Astrocyte (in vitro differentiated cells and primary cell): ENCODE results near the gene BLTP3A. TPM values are rescaled to one million over a fixed set of nuclear protein-coding genes. Genes with fewer than 3 reads are reported as not detected.
"Not testable (repeated sequence)": the region's sequence is repeated elsewhere in the genome, so short reads cannot be mapped to it uniquely, and the experiment has no call there.

ENCODE experiments used
- DNase-seq: peaks from one replicate; pipeline ENCODE4 v3.0.0-alpha.2; 2010; ENCODE audit warnings: low read depth
- FAIRE-seq: peaks from 2 replicates; lab custom pipeline; 2011; peaks lifted over from hg19 to GRCh38; lab: Jason Lieb, UNC
- H2AFZ ChIP-seq: 2 replicates; pipeline ENCODE4 v1.6.0; 2012; ENCODE audit warnings: low read depth, low read length, inconsistent platforms
- H3K27ac ChIP-seq: 2 replicates; pipeline ENCODE4 v1.5.1; 2011; ENCODE audit warnings: low read depth, low read length, inconsistent platforms
- H3K27me3 ChIP-seq: 2 replicates; pipeline ENCODE4 v1.6.0; 2011; ENCODE audit warnings: low read length, inconsistent platforms; ENCODE audit not compliant: insufficient read depth
- H3K36me3 ChIP-seq: 2 replicates; pipeline ENCODE4 v1.5.1; 2011; ENCODE audit warnings: low read length, inconsistent platforms; ENCODE audit not compliant: insufficient read depth
- H3K4me1 ChIP-seq: 2 replicates; pipeline ENCODE4 v1.5.1; 2011; ENCODE audit warnings: low read length, inconsistent platforms; ENCODE audit not compliant: insufficient read depth
- H3K4me2 ChIP-seq: 2 replicates; pipeline ENCODE4 v1.6.0; 2012; ENCODE audit warnings: low read length, inconsistent platforms
- H3K4me3 ChIP-seq: 2 replicates; pipeline ENCODE4 v1.5.1; 2011; ENCODE audit warnings: low read depth, mild to moderate bottlenecking, low read length, inconsistent platforms; ENCODE audit not compliant: insufficient read depth
- H3K79me2 ChIP-seq: 2 replicates; pipeline ENCODE4 v1.6.0; 2012; ENCODE audit warnings: mild to moderate bottlenecking, low read length, inconsistent platforms; ENCODE audit not compliant: insufficient read depth
- H3K9ac ChIP-seq: 2 replicates; pipeline ENCODE4 v1.6.0; 2012; ENCODE audit warnings: mild to moderate bottlenecking, low read length, inconsistent platforms
- H3K9me3 ChIP-seq: 2 replicates; pipeline ENCODE4 v1.5.1; 2012; ENCODE audit warnings: low read depth, mild to moderate bottlenecking, low read length, inconsistent platforms; ENCODE audit not compliant: insufficient read depth
- H4K20me1 ChIP-seq: 2 replicates; pipeline ENCODE4 v1.6.0; 2012; ENCODE audit warnings: low read length, inconsistent platforms; ENCODE audit not compliant: insufficient read depth
- H3K27ac Mint-ChIP-seq: one replicate; pipeline ENCODE4 v1.8.0; 2021; ENCODE audit warnings: mild to moderate bottlenecking, mixed read lengths; ENCODE audit not compliant: unreplicated experiment
- H3K27me3 Mint-ChIP-seq: one replicate; pipeline ENCODE4 v1.8.0; 2021; ENCODE audit warnings: low read depth, mixed read lengths; ENCODE audit not compliant: unreplicated experiment
- H3K36me3 Mint-ChIP-seq: one replicate; pipeline ENCODE4 v1.8.0; 2021; ENCODE audit warnings: low read depth, mixed read lengths; ENCODE audit not compliant: unreplicated experiment
- H3K4me1 Mint-ChIP-seq: one replicate; pipeline ENCODE4 v1.8.0; 2021; ENCODE audit warnings: low read depth, mixed read lengths; ENCODE audit not compliant: unreplicated experiment
- H3K4me3 Mint-ChIP-seq: one replicate; pipeline ENCODE4 v1.8.0; 2021; ENCODE audit warnings: mild to moderate bottlenecking, moderate library complexity, mixed read lengths; ENCODE audit not compliant: unreplicated experiment
- H3K9me3 Mint-ChIP-seq: one replicate; pipeline ENCODE4 v1.8.0; 2021; ENCODE audit warnings: mild to moderate bottlenecking, mixed read lengths; ENCODE audit not compliant: unreplicated experiment
- CTCF ChIP-seq: IDR thresholded peaks from 2 replicates; pipeline ENCODE4 v1.5.1; 2011; ENCODE audit warnings: low read depth, mild to moderate bottlenecking, inconsistent platforms, low read length, moderate library complexity; ENCODE audit not compliant: insufficient read depth
- EZH2 ChIP-seq: IDR thresholded peaks from 2 replicates; pipeline ENCODE4 v1.6.1; 2012; ENCODE audit warnings: mild to moderate bottlenecking, low read length, inconsistent platforms; ENCODE audit not compliant: insufficient read depth
- total RNA-seq: library from RNA; stranded (reverse); gene quantifications from 2 replicates; pipeline ENCODE4 v1.2.1, GENCODE V29; 2021

Gene BLTP3A
- total RNA-seq, 1 donor from 2014 or later, result 25.1 TPM

DNA sequence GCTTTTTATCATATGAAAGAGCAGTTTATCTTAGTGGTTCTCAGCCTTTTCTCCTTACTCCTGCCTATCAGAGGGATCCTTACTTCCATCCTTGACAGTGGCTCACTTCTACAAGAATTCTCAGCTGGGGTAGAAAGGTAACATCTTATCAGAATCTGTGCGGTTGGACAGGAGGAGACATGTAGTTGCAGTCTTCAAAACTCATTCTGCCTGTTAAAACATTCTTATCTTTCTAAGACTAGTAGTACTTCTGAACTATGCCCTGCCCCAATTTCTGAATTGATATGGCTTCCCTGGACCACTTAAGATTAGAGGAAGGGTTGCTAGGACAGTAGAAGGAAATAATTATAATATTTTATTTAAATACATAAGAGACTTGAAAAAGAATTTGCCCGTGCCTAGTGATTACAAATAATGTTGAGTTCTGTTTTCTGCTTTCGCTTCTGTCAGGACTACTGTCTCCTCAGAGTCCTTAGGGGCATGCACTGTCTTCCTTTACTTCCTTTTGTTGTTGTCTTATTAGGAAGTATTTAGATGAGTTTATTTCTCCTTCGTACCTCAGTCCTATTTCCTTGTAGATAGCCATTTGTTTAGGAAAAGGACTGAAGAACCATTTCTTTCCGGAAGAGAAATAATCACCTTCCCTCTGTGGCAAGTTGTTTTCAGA lies 24.9 kb downstream of the BLTP3A start:
- Histone ChIP-seq H3K4me2 (no peak overlapping the region), H3K79me2 (no peaks in the 10 kb centered on the region), H3K4me3 (no peak overlapping the region), H3K36me3 (no peaks in the 10 kb centered on the region), H2AFZ (no peak overlapping the region), H3K9me3 (no peaks in the 10 kb centered on the region), H4K20me1 (peaks cover 1% of the 10 kb centered on the region), H3K27me3 (no peaks in the 10 kb centered on the region), H3K27ac (no peak overlapping the region), H3K9ac (no peak overlapping the region), H3K4me1 (no peaks in the 10 kb centered on the region)
- H3K4me1 Mint-ChIP-seq, result peaks cover 31% of the 10 kb centered on the region
- H3K27ac Mint-ChIP-seq, result peak overlapping the region; percentile 86
- H3K36me3 Mint-ChIP-seq, result peaks cover 5% of the 10 kb centered on the region
- no peak for TF ChIP-seq EZH2
- TF ChIP-seq CTCF, result no peak
- no peak for DNase-seq
- H3K9me3 Mint-ChIP-seq, result no peaks in the 10 kb centered on the region
- FAIRE-seq, result no peak
- H3K27me3 Mint-ChIP-seq, result no peaks in the 10 kb centered on the region
- peak overlapping the region; percentile 15 for H3K4me3 Mint-ChIP-seq

DNA sequence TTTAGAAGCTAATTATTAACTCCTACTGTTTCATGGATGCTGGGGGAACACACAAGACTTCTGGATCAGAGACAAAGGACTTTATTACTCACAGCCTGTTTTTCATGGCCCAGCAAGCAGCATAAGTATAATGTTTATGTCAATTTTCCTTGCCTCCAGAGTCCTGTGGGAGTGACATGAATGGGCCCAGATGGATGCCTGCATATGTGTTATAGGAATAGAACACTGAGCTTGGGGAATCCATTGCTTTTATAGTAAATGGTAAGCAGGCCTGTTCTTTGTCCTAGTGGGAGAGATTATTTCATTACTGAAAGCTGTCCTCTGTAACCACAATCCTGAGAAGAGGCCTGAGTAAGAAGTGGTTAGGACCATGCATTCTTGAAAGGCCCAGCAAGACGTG lies 25.6 kb downstream of the BLTP3A start:
- no peaks in the 10 kb centered on the region for H4K20me1 ChIP-seq
- peak overlapping the region; percentile 86 for H3K27ac Mint-ChIP-seq
- no peaks in the 10 kb centered on the region for H3K9me3 Mint-ChIP-seq
- no peaks in the 10 kb centered on the region for H3K27me3 Mint-ChIP-seq
- no peaks in the 10 kb centered on the region for H3K27me3 ChIP-seq
- no peak overlapping the region for H2AFZ ChIP-seq
- peaks cover 7% of the 10 kb centered on the region for H3K36me3 Mint-ChIP-seq
- no peaks in the 10 kb centered on the region for H3K4me1 ChIP-seq
- no peaks in the 10 kb centered on the region for H3K9me3 ChIP-seq
- no peak for TF ChIP-seq EZH2
- no peak for TF ChIP-seq CTCF
- no peak overlapping the region for H3K9ac ChIP-seq
- H3K4me3 Mint-ChIP-seq, result peak overlapping the region; percentile 15
- H3K36me3 ChIP-seq, result no peaks in the 10 kb centered on the region
- no peaks in the 10 kb centered on the region for H3K79me2 ChIP-seq
- peaks cover 31% of the 10 kb centered on the region for H3K4me1 Mint-ChIP-seq
- no peak overlapping the region for H3K4me2 ChIP-seq
- no peak overlapping the region for H3K27ac ChIP-seq
- no peak overlapping the region for H3K4me3 ChIP-seq
- peak; percentile 64 for DNase-seq
- no peak for FAIRE-seq

DNA sequence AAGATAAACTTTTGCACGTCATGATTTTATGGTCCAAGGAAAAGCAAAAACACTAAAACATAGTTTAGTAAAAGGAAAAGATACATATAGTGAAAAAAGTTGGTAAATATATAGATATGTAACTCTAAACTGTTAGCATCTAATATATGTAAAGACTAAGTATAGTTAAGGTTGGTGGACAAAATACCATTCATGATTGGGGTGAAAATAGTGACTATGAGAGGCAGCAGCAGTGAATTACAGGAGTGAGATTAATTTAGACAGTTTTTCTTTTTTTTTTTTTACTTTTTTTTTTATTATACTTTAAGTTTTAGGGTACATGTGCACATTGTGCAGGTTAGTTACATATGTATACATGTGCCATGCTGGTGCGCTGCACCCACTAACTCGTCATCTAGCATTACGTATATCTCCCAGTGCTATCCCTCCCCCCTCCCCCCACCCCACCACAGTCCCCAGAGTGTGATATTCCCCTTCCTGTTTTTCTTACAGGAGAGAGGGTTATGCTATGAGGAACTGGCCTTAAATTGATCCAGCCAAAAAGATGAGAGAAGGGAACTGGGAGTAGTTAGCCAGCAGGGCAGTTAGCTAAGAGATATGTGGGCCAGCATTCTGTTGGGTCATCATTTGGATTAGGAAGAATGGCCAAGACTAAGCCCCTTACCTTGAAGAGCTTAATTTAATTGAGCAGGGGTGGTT lies 27.1 kb downstream of the BLTP3A start:
- not testable (repeated sequence) for H3K79me2 ChIP-seq

More for the DNA sequence above, 27.1 kb downstream of the BLTP3A start:
- not testable (repeated sequence) for H2AFZ ChIP-seq, H3K9me3 ChIP-seq, DNase-seq, H3K4me3 ChIP-seq, H3K4me2 ChIP-seq, H3K36me3 ChIP-seq, H3K9ac ChIP-seq, H3K36me3 Mint-ChIP-seq, H3K27me3 Mint-ChIP-seq, FAIRE-seq, H3K4me1 ChIP-seq, H3K9me3 Mint-ChIP-seq, H3K4me3 Mint-ChIP-seq, H3K27ac ChIP-seq, H3K27me3 ChIP-seq, H4K20me1 ChIP-seq
- peak overlapping the region; percentile 1 for H3K27ac Mint-ChIP-seq
- peaks cover 31% of the 10 kb centered on the region for H3K4me1 Mint-ChIP-seq
